Kidney epithelial cell (primary cell): ENCODE data around the gene CTNNA3. TPM values are rescaled to one million over a fixed set of nuclear protein-coding genes. Genes with fewer than 3 reads are reported as not detected.

ENCODE experiments used
- DNase-seq: peaks from one replicate; pipeline ENCODE4 v3.0.0-alpha.2; 2010; ENCODE audit warnings: low read depth
- H3K27me3 ChIP-seq: 2 replicates; pipeline ENCODE4 v1.6.0; 2011; ENCODE audit warnings: low read length; ENCODE audit not compliant: control insufficient read depth, insufficient read depth
- H3K36me3 ChIP-seq: 2 replicates; pipeline ENCODE4 v1.5.1; 2011; ENCODE audit warnings: low read length; ENCODE audit not compliant: control insufficient read depth, insufficient read depth
- H3K4me3 ChIP-seq: 2 replicates; pipeline ENCODE4 v1.5.1; 2011; ENCODE audit warnings: low read depth, mild to moderate bottlenecking, control low read depth, low read length
- total RNA-seq: library from RNA; depleted of rRNA; stranded (reverse); fragments of >200 nt; gene quantifications from 2 replicates; pipeline ENCODE4 v1.2.3, GENCODE V29; 2015
- TF ChIP-seq, protein P1 (sequence below): IDR thresholded peaks from 2 replicates; pipeline ENCODE4 v1.5.1; 2011; ENCODE audit warnings: mild to moderate bottlenecking, moderate library complexity, low read length, control low read depth, inconsistent platforms; ENCODE audit not compliant: insufficient read depth, poor library complexity, severe bottlenecking

Gene CTNNA3
- total RNA-seq, 1 donor from 2014 or later, result 0.79 TPM

DNA sequence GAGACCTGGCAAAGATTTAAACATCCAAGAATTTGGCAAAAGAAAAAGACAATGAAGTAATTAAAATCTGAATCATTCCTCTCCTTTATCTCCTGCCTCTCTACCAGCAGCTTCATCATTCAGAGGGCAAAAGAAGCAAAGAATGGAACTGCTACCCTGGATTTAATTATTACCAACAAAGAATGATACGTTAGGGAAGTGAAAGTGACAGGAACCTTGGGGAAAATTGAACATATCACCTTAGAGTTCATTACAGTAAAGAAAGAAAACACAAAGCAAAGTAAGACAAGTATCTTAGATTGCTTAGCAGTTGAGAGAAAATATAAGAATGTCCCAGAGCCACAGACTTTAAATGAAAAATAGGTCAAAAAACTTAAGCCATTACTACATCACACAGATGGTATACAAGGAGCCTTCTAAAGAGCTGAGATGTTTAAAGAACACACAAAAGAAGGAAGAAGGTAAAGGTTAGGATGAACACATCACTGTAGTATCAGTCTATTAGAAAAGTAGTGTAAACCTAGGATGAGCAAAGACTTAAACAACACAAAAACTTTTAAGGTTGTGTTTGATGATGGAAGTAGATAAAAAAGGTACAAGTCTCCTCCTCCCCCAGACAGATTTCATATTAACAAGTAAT, 17.5 kb downstream of the CTNNA3 start:
- DNase-seq, result no peak
- Histone ChIP-seq H3K27me3 (no peaks in the 10 kb centered on the region), H3K4me3 (no peak overlapping the region), H3K36me3 (no peaks in the 10 kb centered on the region)
- TF ChIP-seq, protein P1, sequence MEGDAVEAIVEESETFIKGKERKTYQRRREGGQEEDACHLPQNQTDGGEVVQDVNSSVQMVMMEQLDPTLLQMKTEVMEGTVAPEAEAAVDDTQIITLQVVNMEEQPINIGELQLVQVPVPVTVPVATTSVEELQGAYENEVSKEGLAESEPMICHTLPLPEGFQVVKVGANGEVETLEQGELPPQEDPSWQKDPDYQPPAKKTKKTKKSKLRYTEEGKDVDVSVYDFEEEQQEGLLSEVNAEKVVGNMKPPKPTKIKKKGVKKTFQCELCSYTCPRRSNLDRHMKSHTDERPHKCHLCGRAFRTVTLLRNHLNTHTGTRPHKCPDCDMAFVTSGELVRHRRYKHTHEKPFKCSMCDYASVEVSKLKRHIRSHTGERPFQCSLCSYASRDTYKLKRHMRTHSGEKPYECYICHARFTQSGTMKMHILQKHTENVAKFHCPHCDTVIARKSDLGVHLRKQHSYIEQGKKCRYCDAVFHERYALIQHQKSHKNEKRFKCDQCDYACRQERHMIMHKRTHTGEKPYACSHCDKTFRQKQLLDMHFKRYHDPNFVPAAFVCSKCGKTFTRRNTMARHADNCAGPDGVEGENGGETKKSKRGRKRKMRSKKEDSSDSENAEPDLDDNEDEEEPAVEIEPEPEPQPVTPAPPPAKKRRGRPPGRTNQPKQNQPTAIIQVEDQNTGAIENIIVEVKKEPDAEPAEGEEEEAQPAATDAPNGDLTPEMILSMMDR, result no peak

DNA sequence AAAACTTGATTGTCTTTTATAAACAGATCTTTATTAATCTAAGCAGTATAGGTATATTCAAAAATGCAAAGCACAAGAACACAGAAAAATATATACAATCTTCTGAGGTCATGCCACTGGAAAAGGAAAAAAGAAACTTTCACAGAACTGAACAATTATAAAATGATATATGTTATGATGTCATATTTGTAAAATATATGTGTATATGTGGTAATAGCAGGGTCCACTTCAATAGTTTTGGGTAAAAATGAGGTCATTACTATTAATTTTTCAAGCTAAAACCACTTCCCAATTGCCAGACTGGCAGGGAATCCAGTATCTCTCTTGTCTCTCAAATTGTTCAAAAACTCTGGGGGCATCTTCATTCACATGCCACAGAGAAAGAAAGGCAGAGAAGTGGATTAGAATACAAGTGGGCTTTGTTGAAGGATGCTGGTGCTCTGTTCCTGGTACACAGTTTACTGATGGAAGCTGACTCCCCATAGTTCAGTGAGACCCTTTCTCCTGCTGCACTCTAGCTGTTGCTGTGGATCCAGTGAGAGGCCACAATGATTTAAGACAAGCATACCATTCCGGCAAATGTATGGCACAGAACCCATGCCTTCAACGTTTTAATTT, 19.7 kb downstream of the CTNNA3 start:
- TF ChIP-seq, protein P1, result no peak
- Histone ChIP-seq H3K36me3 (no peaks in the 10 kb centered on the region), H3K27me3 (no peaks in the 10 kb centered on the region), H3K4me3 (no peak overlapping the region)
- no peak for DNase-seq

DNA sequence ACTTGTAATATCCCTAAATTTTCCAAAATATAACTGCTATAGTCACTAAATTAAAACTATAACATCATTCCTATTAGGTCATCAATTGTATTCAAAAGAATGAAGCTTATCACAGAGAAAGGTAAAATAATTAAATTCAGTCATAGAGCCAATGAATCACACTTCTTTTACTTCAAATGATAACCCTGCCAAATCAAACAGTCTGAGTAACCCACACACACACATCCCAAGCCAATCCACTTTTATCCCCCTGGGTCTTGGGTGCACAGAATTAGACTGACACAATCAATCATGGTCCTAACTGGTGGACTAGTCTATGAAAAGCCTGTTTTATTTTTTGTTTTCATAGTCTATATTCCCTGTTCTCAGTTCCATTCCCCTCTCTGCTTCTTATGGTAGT, 25.6 kb downstream of the CTNNA3 start:
- TF ChIP-seq, protein P1, result no peak
- no peak for DNase-seq
- no peaks in the 10 kb centered on the region for H3K27me3 ChIP-seq
- H3K4me3 ChIP-seq, result no peak overlapping the region
- H3K36me3 ChIP-seq, result no peaks in the 10 kb centered on the region

DNA sequence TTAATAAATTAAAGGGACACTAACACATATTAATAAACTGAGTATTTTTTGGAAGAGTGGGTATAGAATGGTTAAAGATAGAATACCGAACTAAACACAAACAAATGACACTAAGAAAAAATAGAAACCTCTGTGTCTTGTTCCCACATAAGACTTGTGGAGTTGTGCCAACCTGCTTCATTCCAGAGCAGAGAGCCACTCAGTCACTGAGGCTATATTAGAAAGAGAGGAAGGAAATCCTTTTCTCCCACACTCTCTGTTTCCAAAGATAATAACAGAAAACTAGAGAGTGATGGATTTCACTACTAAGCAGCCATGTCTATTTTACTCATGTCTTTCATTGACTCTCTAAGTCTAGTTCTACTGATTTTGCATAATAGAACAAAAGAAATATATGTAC, 26.0 kb downstream of the CTNNA3 start:
- no peaks in the 10 kb centered on the region for H3K36me3 ChIP-seq
- no peak for DNase-seq
- H3K4me3 ChIP-seq, result no peak overlapping the region
- TF ChIP-seq, protein P1, result no peak
- no peaks in the 10 kb centered on the region for H3K27me3 ChIP-seq

DNA sequence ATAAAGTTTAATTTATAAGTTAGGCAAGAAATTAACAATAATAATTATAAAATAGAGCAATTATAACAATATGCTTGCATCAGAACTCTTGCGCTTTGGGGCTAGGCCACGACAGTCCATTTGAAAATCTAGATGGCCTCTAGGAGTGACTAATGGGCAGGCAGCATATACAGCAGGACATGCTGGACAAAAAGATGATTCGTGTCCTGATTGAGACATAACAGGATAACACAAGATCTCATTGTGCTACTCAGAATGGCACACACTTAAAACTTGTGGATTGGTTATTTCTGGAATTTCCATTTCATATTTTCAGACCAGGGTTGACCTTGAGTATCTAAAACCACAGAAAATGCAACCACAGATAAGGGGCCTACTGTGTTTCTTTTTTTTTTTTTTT, 27.5 kb downstream of the CTNNA3 start:
- Histone ChIP-seq H3K36me3 (no peaks in the 10 kb centered on the region), H3K4me3 (no peak overlapping the region), H3K27me3 (no peaks in the 10 kb centered on the region)
- TF ChIP-seq, protein P1, result no peak
- no peak for DNase-seq

DNA sequence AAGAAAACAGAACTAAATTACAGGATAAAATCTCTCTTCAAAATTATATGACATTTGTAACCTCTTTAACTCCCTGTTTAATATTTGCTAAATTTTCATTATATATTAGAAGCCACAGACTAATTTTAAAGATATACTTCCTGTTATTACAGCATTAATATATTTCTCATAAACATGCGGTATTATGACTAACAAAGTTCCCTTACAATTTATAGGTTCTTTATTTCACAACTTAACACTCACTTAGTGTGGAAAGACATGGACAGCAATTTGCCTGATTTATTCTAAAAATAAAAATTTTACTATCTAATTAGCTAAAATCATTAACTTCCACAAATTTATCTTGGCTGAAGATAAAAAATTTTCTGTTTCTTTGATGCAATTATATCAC, 29.0 kb downstream of the CTNNA3 start:
- Histone ChIP-seq H3K27me3 (no peaks in the 10 kb centered on the region), H3K4me3 (no peak overlapping the region), H3K36me3 (no peaks in the 10 kb centered on the region)
- no peak for DNase-seq
- TF ChIP-seq, protein P1, result no peak
